HG03045 (cell line): ENCODE data around the gene COBL.

Source experiments
- ATAC-seq: cut with Tn5 transposase; IDR thresholded peaks from one replicate; pipeline ENCODE4 v1.9.1; 2021; ENCODE audit warnings: mild to moderate bottlenecking, moderate library complexity; ENCODE audit not compliant: unreplicated experiment

COBL gene

GRCh38 chr7:51126813-51127617, 189.6 kb downstream of the COBL start:
- no peak for ATAC-seq

GRCh38 chr7:51126324-51126723, 190.3 kb downstream of the COBL start:
- no peak for ATAC-seq

GRCh38 chr7:51124321-51124720, 192.3 kb downstream of the COBL start:
- ATAC-seq: no peak

- no peak for ATAC-seq
Measured at GRCh38 chr7:51123322-51124019, 193.1 kb downstream of the COBL start.

- ATAC-seq: no peak
Measured at GRCh38 chr7:51121931-51122425, 194.6 kb downstream of the COBL start.

GRCh38 chr7:51121036-51121790, 195.4 kb downstream of the COBL start:
- no peak for ATAC-seq

- no peak for ATAC-seq
Measured at GRCh38 chr7:51118628-51119027, 198.0 kb downstream of the COBL start.

- ATAC-seq: no peak
Measured at GRCh38 chr7:51114501-51114900, 202.1 kb downstream of the COBL start.

GRCh38 chr7:51113962-51114361, 202.6 kb downstream of the COBL start:
- no peak for ATAC-seq

- no peak for ATAC-seq
Measured at GRCh38 chr7:51113560-51113959, 203.0 kb downstream of the COBL start.

- no peak for ATAC-seq
Measured at GRCh38 chr7:51111241-51111940, 205.2 kb downstream of the COBL start.

GRCh38 chr7:51108134-51108533, 208.5 kb downstream of the COBL start:
- no peak for ATAC-seq

GRCh38 chr7:51104278-51104677, 212.3 kb downstream of the COBL start:
- ATAC-seq: no peak

- ATAC-seq: no peak
Measured at GRCh38 chr7:51103718-51104117, 212.9 kb downstream of the COBL start.

GRCh38 chr7:51102828-51103227, 213.8 kb downstream of the COBL start:
- ATAC-seq: no peak

GRCh38 chr7:51101111-51101757, 215.4 kb downstream of the COBL start:
- no peak for ATAC-seq

GRCh38 chr7:51090411-51090810, 226.2 kb downstream of the COBL start:
- no peak for ATAC-seq

GRCh38 chr7:51085034-51085692, 231.4 kb downstream of the COBL start:
- no peak for ATAC-seq

- no peak for ATAC-seq
Measured at GRCh38 chr7:51084121-51084520, 232.5 kb downstream of the COBL start.
